ENCODE results near the gene GFM2. TPM values are rescaled to one million over a fixed set of nuclear protein-coding genes. Genes with fewer than 3 reads are reported as not detected.
A peak's percentile ranks its signal among the peaks of the same experiment; 100 is the strongest.

GFM2 gene
- total and polyA plus RNA-seq, 2 donors from 2014 or later, result 18.9 to 28.0 TPM

DNA sequence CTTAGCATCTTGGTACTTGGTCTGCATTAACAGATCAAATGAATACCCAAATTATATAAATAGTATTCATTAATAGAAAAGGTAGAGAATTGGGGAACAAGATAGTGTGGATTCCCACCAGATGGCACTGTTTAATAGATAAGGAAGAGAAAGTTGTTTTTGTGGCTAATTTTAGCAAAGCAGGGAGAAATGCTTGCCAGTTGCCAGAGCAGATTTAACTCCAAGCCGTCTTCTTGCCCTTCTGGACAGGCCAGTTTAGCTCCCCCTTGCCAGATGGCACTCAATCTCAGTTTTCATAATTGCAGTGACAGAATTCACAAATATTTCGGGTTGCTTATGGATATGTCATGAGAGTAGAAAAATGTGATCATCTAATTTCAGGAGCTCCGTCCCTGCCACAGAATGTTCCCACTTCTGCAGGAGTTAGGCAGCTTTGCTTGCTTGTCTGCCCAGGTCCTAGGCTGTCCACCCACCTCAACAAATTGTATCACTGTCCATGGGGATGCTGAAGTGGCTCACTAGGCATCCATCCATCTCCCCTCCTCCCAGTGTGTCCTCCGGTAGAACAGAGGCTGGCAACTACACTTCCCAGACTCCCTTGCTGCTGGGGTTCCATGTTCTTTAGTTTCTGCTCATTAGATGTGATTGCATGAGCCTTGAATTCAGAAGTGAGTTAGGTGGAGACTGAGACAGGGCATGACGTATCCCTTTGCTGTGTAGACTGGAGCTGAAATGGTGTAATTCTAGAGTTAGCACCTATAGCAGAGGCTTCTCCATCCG is 93.7 kb downstream of the GFM2 start:
- no peak overlapping the region for H3K9ac ChIP-seq (ENCODE audit: low read length in 3 of 3)

DNA sequence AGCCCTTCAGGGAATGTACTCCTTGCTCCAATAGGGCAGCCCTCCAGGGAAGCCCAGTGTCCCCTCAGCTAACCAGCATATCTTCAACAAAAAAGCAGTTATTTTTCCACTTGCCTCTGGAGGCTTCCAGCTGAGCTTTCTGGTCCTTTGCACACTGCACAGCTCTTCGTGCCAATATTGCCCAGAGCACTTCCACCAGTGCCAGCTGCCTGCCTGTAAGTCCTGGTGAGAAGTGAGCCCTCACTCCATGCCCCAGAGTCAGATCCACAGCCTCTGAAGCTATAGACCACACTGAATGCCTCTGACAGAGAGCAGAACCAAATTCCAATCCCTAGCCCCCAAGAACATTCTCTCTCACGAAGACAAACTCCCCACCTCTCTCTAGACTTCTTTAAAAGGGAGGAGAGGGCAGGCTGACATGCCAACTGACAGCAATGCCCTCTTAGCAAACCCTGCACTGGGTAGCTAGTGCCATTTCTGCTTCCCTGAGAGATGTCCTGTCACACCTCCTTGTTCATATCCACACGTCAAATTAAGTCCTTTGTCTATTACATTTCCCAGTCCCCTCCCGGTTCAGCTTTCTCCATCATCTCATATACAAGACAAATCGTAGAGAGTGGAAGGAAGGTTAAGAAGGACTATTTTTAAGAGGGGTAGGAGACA is 94.6 kb downstream of the GFM2 start:
- no peak for FAIRE-seq
- H3K9ac ChIP-seq (ENCODE audit: low read length in 3 of 3), result no peak overlapping the region
- TF ChIP-seq, protein P1, sequence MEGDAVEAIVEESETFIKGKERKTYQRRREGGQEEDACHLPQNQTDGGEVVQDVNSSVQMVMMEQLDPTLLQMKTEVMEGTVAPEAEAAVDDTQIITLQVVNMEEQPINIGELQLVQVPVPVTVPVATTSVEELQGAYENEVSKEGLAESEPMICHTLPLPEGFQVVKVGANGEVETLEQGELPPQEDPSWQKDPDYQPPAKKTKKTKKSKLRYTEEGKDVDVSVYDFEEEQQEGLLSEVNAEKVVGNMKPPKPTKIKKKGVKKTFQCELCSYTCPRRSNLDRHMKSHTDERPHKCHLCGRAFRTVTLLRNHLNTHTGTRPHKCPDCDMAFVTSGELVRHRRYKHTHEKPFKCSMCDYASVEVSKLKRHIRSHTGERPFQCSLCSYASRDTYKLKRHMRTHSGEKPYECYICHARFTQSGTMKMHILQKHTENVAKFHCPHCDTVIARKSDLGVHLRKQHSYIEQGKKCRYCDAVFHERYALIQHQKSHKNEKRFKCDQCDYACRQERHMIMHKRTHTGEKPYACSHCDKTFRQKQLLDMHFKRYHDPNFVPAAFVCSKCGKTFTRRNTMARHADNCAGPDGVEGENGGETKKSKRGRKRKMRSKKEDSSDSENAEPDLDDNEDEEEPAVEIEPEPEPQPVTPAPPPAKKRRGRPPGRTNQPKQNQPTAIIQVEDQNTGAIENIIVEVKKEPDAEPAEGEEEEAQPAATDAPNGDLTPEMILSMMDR (IDR thresholded peaks at IDR 0.05; ENCODE audit: borderline replicate concordance, extremely low read depth, insufficient read depth), result no peak
- intact Hi-C loops (cut with DNase I), result no loop called here
- H3K4me3 ChIP-seq (ENCODE audit: low read length in 3 of 3), result no peak overlapping the region
- peaks cover 0 to 2% (median 0%) of the 10 kb centered on the region in 3 donors for H3K4me1 ChIP-seq (ENCODE audit: control insufficient read depth in 2 of 3, insufficient read depth in 2 of 3, low read depth in 1 of 3, low read length in 3 of 3)
- H3K9me3 ChIP-seq (ENCODE audit: control insufficient read depth in 2 of 3, insufficient read depth in 1 of 3, low read length in 3 of 3), result no peaks in the 10 kb centered on the region
- H3K36me3 ChIP-seq (ENCODE audit: control insufficient read depth in 2 of 3, insufficient read depth in 3 of 3, low read length in 3 of 3), result no peaks in the 10 kb centered on the region
- no peaks in the 10 kb centered on the region for H3K27me3 ChIP-seq (ENCODE audit: control insufficient read depth, insufficient read depth, low read length)
- no peak overlapping the region for H3K27ac ChIP-seq (ENCODE audit: low read depth in 2 of 2, low read length in 2 of 2)
- DNase-seq, result no peak

More for the DNA sequence above, 93.7 kb downstream of the GFM2 start:
- peaks cover 0 to 2% (median 0%) of the 10 kb centered on the region in 3 donors for H3K4me1 ChIP-seq (ENCODE audit: control insufficient read depth in 2 of 3, insufficient read depth in 2 of 3, low read depth in 1 of 3, low read length in 3 of 3)
- H3K36me3 ChIP-seq (ENCODE audit: control insufficient read depth in 2 of 3, insufficient read depth in 3 of 3, low read length in 3 of 3), result no peaks in the 10 kb centered on the region
- H3K27ac ChIP-seq (ENCODE audit: low read depth in 2 of 2, low read length in 2 of 2), result no peak overlapping the region
- intact Hi-C loops (cut with DNase I), result no loop called here
- no peak for FAIRE-seq
- peak overlapping the region in 2 of 3 donors; percentile 3 to 15 for H3K4me3 ChIP-seq (ENCODE audit: low read length in 3 of 3)
- H3K27me3 ChIP-seq (ENCODE audit: control insufficient read depth, insufficient read depth, low read length), result no peaks in the 10 kb centered on the region
- TF ChIP-seq, protein P1 (IDR thresholded peaks at IDR 0.05; ENCODE audit: borderline replicate concordance, extremely low read depth, insufficient read depth), result peak; percentile 37
- H3K9me3 ChIP-seq (ENCODE audit: control insufficient read depth in 2 of 3, insufficient read depth in 1 of 3, low read length in 3 of 3), result no peaks in the 10 kb centered on the region
- DNase-seq, result peak in 1 of 5 donors; percentile 51

Other genes with a start within 250 kb of the GFM2 start
- gene ENC1, start 126.4 kb downstream of the GFM2 start, total RNA-seq, result 7.5 TPM
- gene ENC1, start 126.4 kb downstream of the GFM2 start, polyA plus RNA-seq (ENCODE audit: insufficient read depth, low read depth, low replicate concordance), result 5.3 TPM
- gene HEXB, start 81.9 kb downstream of the GFM2 start, total RNA-seq, result 113 TPM
- 184 TPM for gene HEXB, start 81.9 kb downstream of the GFM2 start, polyA plus RNA-seq (ENCODE audit: insufficient read depth, low read depth, low replicate concordance)
- gene NSA2, start 132 bp upstream of the GFM2 start, total RNA-seq, result 46.8 TPM
- gene NSA2, start 132 bp upstream of the GFM2 start, polyA plus RNA-seq (ENCODE audit: insufficient read depth, low read depth, low replicate concordance), result 78.3 TPM
- gene FAM169A, start 99.3 kb upstream of the GFM2 start, total RNA-seq, result 8.6 TPM
- 3.5 TPM for gene FAM169A, start 99.3 kb upstream of the GFM2 start, polyA plus RNA-seq (ENCODE audit: insufficient read depth, low read depth, low replicate concordance)

Measured in kidney (tissue), 14 donors.